Activated naive CD8-positive, alpha-beta T cell treated with anti-CD3 and anti-CD28 coated beads, Interleukin-2, amount 50 U/mL, for 24 hours (primary cell): ENCODE data around the gene SMIM35.
"Not testable (repeated sequence)": the region's sequence is repeated elsewhere in the genome, so short reads cannot be mapped to it uniquely, and the experiment has no call there.

Source experiments
- ATAC-seq: fragments of 150-1000 bp; cut with Tn5 transposase; one replicate; pipeline ENCODE4 v1.10.0; 2021
- DNase-seq: peaks from one replicate; pipeline ENCODE4 v3.0.0; 2021
- H3K27ac Mint-ChIP-seq: one replicate; pipeline ENCODE4 v1.8.0; 2021; ENCODE audit warnings: mild to moderate bottlenecking, mixed read lengths
- H3K27me3 Mint-ChIP-seq: one replicate; pipeline ENCODE4 v1.8.0; 2021; ENCODE audit warnings: mixed read lengths
- H3K36me3 Mint-ChIP-seq: one replicate; pipeline ENCODE4 v1.8.0; 2021; ENCODE audit warnings: low read depth, mixed read lengths
- H3K4me1 Mint-ChIP-seq: one replicate; pipeline ENCODE4 v1.8.0; 2021; ENCODE audit warnings: mixed read lengths
- H3K4me3 Mint-ChIP-seq: one replicate; pipeline ENCODE4 v1.8.0; 2021; ENCODE audit warnings: mild to moderate bottlenecking, moderate library complexity, mixed read lengths
- H3K9me3 Mint-ChIP-seq: one replicate; pipeline ENCODE4 v1.8.0; 2021; ENCODE audit warnings: mixed read lengths

Gene SMIM35

GRCh38 chr11:118079491-118079890 is 7.3 kb downstream of the SMIM35 start:
- DNase-seq, result no peak
- no peak for ATAC-seq
- no peaks in the 10 kb centered on the region for H3K4me1 Mint-ChIP-seq
- H3K4me3 Mint-ChIP-seq, result no peak overlapping the region
- H3K36me3 Mint-ChIP-seq, result no peaks in the 10 kb centered on the region
- H3K27me3 Mint-ChIP-seq, result peaks cover 5% of the 10 kb centered on the region
- H3K9me3 Mint-ChIP-seq, result no peaks in the 10 kb centered on the region
- no peak overlapping the region for H3K27ac Mint-ChIP-seq

GRCh38 chr11:118078911-118079411 is 7.8 kb downstream of the SMIM35 start:
- no peak for DNase-seq
- Mint-ChIP-seq H3K36me3 (no peaks in the 10 kb centered on the region), H3K4me1 (no peaks in the 10 kb centered on the region), H3K9me3 (no peaks in the 10 kb centered on the region), H3K27ac (no peak overlapping the region), H3K4me3 (no peak overlapping the region), H3K27me3 (peaks cover 8% of the 10 kb centered on the region)
- no peak for ATAC-seq

GRCh38 chr11:118076754-118077281 is 9.9 kb downstream of the SMIM35 start, which contains the start of gene TMPRSS4:
Gene TMPRSS4 (plus strand): TSS chr11:118077078. CDS start chr11:118077303, 225 bp downstream.
- H3K27me3 Mint-ChIP-seq, result peaks cover 8% of the 10 kb centered on the region
- DNase-seq, result no peak
- ATAC-seq, result no peak
- H3K4me3 Mint-ChIP-seq, result no peak within 1 kb of the TSS
- H3K4me1 Mint-ChIP-seq, result peaks cover 5% of the 10 kb centered on the region
- no peak within 1 kb of the TSS for H3K27ac Mint-ChIP-seq
- no peaks in the 10 kb centered on the region for H3K9me3 Mint-ChIP-seq
- H3K36me3 Mint-ChIP-seq, result no peaks in the 10 kb centered on the region

- H3K27ac Mint-ChIP-seq, result no peak overlapping the region
- peaks cover 8% of the 10 kb centered on the region for H3K27me3 Mint-ChIP-seq
- no peak overlapping the region for H3K4me3 Mint-ChIP-seq
- DNase-seq (no peak), ATAC-seq (no peak)
- peaks cover 11% of the 10 kb centered on the region for H3K4me1 Mint-ChIP-seq
- no peaks in the 10 kb centered on the region for H3K36me3 Mint-ChIP-seq
- H3K9me3 Mint-ChIP-seq, result no peaks in the 10 kb centered on the region
These were observed 12.0 kb downstream of the SMIM35 start for GRCh38 chr11:118074785-118075184.

- Mint-ChIP-seq H3K27ac (no peak overlapping the region), H3K4me1 (peaks cover 12% of the 10 kb centered on the region), H3K36me3 (no peaks in the 10 kb centered on the region), H3K27me3 (peaks cover 8% of the 10 kb centered on the region), H3K9me3 (no peaks in the 10 kb centered on the region), H3K4me3 (no peak overlapping the region)
- ATAC-seq, result no peak
- DNase-seq, result no peak
These were observed 12.6 kb downstream of the SMIM35 start for GRCh38 chr11:118074091-118074685.

GRCh38 chr11:118073554-118073953 is 13.2 kb downstream of the SMIM35 start:
- Mint-ChIP-seq H3K9me3 (no peaks in the 10 kb centered on the region), H3K4me1 (peaks cover 19% of the 10 kb centered on the region), H3K27me3 (peaks cover 8% of the 10 kb centered on the region), H3K27ac (no peak overlapping the region), H3K4me3 (no peak overlapping the region), H3K36me3 (no peaks in the 10 kb centered on the region)
- ATAC-seq (no peak), DNase-seq (no peak)

GRCh38 chr11:118071416-118072030 is 15.2 kb downstream of the SMIM35 start:
- H3K4me1 Mint-ChIP-seq, result peaks cover 24% of the 10 kb centered on the region
- DNase-seq (no peak), ATAC-seq (no peak)
- H3K4me3 Mint-ChIP-seq, result no peak overlapping the region
- no peaks in the 10 kb centered on the region for H3K36me3 Mint-ChIP-seq
- no peaks in the 10 kb centered on the region for H3K9me3 Mint-ChIP-seq
- no peak overlapping the region for H3K27ac Mint-ChIP-seq
- H3K27me3 Mint-ChIP-seq, result peaks cover 5% of the 10 kb centered on the region

GRCh38 chr11:118068945-118069612 is 17.7 kb downstream of the SMIM35 start:
- Mint-ChIP-seq H3K36me3 (no peaks in the 10 kb centered on the region), H3K27ac (peak overlapping the region; percentile 1), H3K4me1 (peaks cover 24% of the 10 kb centered on the region)

GRCh38 chr11:118068206-118068944 is 18.4 kb downstream of the SMIM35 start:
- ATAC-seq (peak; percentile 8), DNase-seq (no peak)
- Mint-ChIP-seq H3K27ac (peak overlapping the region; percentile 1), H3K27me3 (no peaks in the 10 kb centered on the region), H3K9me3 (no peaks in the 10 kb centered on the region), H3K4me3 (no peak overlapping the region), H3K4me1 (peaks cover 24% of the 10 kb centered on the region), H3K36me3 (no peaks in the 10 kb centered on the region)

More at GRCh38 chr11:118068945-118069612, 17.7 kb downstream of the SMIM35 start:
- Mint-ChIP-seq H3K27me3 (peaks cover under 1% of the 10 kb centered on the region), H3K4me3 (no peak overlapping the region), H3K9me3 (no peaks in the 10 kb centered on the region)
- DNase-seq, result no peak
- ATAC-seq, result peak; percentile 74

GRCh38 chr11:118067006-118067405 is 19.8 kb downstream of the SMIM35 start:
- peaks cover 21% of the 10 kb centered on the region for H3K4me1 Mint-ChIP-seq
- ATAC-seq (no peak), DNase-seq (no peak)
- H3K36me3 Mint-ChIP-seq, result no peaks in the 10 kb centered on the region
- no peak overlapping the region for H3K4me3 Mint-ChIP-seq
- H3K27ac Mint-ChIP-seq, result no peak overlapping the region
- no peaks in the 10 kb centered on the region for H3K9me3 Mint-ChIP-seq
- no peaks in the 10 kb centered on the region for H3K27me3 Mint-ChIP-seq

- ATAC-seq (no peak), DNase-seq (no peak)
- no peaks in the 10 kb centered on the region for H3K9me3 Mint-ChIP-seq
- no peak overlapping the region for H3K4me3 Mint-ChIP-seq
- no peaks in the 10 kb centered on the region for H3K36me3 Mint-ChIP-seq
- no peak overlapping the region for H3K27ac Mint-ChIP-seq
- H3K4me1 Mint-ChIP-seq, result peaks cover 13% of the 10 kb centered on the region
- no peaks in the 10 kb centered on the region for H3K27me3 Mint-ChIP-seq
These were observed 21.4 kb downstream of the SMIM35 start for GRCh38 chr11:118065384-118065783.

GRCh38 chr11:118064956-118065355 is 21.8 kb downstream of the SMIM35 start:
- no peak for ATAC-seq

GRCh38 chr11:118062631-118063030 is 24.1 kb downstream of the SMIM35 start:
- ATAC-seq, H3K4me1 Mint-ChIP-seq, H3K4me3 Mint-ChIP-seq, H3K9me3 Mint-ChIP-seq, H3K27ac Mint-ChIP-seq, H3K36me3 Mint-ChIP-seq, H3K27me3 Mint-ChIP-seq, DNase-seq: not testable (repeated sequence)

More at GRCh38 chr11:118064956-118065355, 21.8 kb downstream of the SMIM35 start:
- Mint-ChIP-seq H3K27ac (no peak overlapping the region), H3K9me3 (no peaks in the 10 kb centered on the region), H3K36me3 (no peaks in the 10 kb centered on the region), H3K27me3 (no peaks in the 10 kb centered on the region), H3K4me3 (no peak overlapping the region), H3K4me1 (peaks cover 13% of the 10 kb centered on the region)
- no peak for DNase-seq

- not testable (repeated sequence) for H3K4me3 Mint-ChIP-seq, H3K27me3 Mint-ChIP-seq, ATAC-seq, H3K27ac Mint-ChIP-seq, H3K36me3 Mint-ChIP-seq, H3K4me1 Mint-ChIP-seq, DNase-seq, H3K9me3 Mint-ChIP-seq
These were observed 24.6 kb downstream of the SMIM35 start for GRCh38 chr11:118062181-118062580.
